ENCODE results near the gene GLRA3.
"Not testable (repeated sequence)": the region's sequence is repeated elsewhere in the genome, so short reads cannot be mapped to it uniquely, and the experiment has no call there.

The GLRA3 gene

DNA sequence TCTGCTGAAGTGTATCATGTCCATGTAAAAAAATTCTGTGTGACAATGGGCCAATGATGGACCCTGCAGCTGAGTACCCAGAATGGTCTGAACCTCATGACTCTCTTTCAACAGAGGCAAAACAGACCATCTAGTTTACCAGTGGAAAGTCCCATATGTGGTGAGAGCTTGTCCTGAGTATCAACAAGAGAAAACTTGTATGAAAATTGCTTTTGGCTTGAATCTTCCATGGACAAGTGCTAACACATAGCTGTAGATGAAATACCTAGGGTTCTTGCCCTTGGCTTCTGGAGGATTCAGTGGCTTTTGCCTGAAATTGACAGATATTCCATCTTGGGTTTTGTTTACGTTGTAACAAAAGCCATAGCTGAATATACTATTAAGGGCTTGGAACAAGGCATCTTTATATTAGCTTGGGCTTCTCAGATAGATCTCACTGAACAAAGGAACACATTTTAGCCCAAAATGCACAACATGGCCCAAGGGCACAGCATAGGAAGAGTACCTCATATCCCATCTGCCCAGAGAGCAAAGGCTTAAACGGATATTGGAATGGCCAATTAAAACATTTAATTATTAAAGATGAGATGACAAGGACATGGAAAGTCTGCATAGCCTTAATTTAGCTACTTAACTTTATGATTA lies 178.2 kb downstream of the GLRA3 start:
- no peak for DNase-seq

DNA sequence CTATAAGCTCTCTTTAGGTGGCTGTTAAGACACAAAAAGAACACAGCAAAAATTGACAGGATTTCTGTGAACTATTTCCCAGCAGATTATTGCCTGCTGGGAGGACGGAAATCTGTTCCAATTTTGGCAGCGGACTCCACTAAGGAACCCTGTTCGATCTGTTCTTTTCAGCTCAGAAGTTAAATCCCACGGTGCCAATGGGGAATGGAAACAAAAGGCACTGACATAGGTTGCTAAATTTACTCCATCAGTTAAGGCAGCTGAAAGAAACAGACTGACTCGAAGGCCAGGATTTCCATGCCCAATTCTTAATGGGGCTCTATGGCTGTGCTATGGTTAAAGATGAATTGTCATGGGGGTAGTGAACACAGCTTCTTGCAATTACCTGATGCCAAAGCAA lies 180.2 kb downstream of the GLRA3 start:
- DNase-seq, result no peak

DNA sequence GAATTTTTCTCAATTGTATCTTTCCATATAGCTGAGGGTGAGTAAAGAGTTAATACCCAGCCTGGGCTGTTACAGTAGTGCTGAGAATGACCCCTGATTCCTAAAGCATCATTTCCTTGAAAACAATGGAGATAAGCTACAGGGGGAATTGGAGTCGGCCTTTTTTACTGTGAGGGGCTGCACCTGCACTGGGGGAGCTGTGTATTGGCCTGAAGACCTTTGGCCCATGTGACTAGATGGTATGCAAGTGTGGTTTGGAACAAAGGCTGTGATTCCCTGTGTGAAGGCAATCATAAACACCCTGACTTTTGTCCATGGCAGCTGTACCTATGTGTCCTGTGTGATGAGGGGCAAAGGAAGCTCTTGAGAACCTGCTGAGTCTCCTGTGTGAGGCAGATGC lies 182.7 kb downstream of the GLRA3 start:
- no peak for DNase-seq

DNA sequence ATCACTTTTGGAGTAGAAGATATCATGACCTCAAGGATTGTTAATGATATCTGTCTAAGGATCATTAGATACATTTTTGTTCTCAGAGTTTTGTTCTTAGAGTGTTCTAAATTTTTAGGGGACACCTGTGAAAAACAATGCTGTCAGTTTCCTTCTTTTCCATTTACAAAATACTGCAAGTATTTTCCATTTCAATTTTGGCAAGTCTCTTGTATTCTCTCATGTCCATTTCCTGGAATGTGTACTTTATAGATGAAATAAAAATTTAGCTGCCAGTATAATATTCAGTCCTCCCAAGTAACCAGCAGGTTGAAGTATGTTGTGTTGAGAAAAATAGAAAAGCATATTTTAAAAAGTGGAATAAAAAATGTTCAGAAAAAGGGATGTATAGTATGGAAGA lies 188.9 kb downstream of the GLRA3 start:
- no peak for DNase-seq

DNA sequence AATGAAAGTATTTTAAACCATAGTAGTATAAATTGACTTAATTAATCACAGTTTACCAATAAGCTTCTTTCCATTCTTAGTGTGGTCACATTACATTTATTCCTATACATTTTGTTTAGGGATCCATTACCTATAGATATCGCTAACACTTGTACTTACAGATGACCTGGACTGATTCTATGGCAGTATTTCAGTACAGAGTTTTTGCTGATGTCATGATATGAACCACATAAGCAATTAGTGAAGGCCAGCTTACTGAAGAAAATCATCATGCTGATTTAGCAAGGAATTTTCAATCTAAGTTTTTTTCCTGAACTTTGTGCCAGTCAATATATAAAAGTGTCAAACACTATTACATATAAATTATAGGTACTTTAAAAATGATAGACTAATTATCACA lies 193.3 kb downstream of the GLRA3 start:
- DNase-seq, result no peak

DNA sequence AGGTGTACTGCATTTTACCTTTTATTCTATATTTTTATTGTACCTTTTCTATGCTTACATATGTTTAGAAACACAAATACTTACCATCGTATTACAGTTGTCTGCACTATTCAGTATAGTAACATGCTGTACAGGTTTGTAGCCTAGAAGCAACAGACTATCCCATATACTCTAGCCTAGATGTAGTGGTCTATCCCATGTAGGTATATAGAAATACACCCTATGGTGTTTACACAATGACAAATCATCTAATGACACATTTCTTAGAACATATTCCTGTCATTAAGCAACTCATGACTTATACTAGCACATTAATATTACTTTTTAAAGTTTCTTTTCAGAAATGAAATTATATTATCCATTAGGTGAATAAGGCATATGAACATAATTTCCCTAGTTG lies 195.6 kb downstream of the GLRA3 start:
- no peak for DNase-seq

DNA sequence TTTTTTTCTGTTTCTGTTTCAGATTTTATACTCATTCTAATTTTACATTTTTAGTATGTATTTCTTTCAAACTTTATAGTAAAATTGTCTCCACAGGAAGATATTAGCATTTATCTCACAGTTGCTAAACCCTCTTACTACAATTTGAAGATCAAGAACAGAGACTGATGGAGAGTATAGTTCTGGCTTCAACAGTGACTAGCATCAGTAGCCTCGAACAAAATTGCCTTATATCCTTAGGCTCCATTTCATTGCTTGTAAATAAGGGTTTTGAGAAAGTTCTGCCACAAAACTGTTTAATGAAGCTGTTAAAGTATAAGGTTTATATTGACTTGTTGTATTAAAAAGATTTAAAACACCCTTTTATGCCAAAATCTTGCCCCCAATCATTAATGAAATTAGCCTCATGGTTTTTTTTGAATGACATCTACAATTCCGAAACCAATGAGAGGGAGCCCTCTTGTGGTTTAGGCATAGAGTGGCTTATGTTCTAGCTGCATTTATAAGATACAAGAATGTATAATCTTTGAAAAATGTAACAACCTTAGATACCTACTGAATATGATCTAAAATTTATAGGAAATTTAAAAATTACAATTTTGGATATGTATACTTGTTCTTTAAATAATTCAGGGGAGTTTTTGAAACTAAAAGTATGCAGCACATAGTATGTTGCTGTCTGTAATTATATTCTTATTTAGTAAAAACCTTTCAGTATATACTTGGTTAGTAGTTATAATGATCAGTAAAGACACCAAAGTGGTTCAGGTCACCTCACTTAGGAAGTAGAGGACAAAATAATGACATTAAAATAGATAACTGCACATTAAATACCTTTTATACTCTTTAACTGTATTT lies 196.9 kb downstream of the GLRA3 start:
- DNase-seq, result no peak

DNA sequence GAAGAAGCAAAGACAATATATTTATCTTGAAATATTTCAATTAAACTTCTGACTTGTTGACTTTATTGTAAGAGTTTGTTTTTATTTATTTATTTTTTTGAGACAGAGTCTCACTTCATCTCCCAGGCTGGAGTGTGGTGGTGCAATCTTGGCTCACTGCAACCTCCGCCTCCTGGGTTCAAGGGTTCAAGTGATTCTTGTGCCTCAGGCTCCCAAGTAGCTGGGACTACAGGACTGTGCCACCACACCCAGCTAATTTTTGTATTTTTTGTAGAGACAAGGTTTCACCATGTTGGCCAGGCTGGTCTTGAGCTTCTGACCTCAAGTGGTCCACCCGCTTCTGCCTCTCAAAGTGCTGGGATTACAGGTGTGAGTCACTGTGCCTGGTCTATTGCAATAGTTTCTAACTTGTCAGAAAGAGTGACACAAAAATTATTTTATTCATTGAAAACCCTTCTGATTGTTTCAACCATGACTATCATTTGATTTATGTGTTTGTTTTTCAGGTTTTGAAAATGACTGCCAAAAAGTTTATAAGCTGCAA lies 199.1 kb downstream of the GLRA3 start:
- not testable (repeated sequence) for DNase-seq

DNA sequence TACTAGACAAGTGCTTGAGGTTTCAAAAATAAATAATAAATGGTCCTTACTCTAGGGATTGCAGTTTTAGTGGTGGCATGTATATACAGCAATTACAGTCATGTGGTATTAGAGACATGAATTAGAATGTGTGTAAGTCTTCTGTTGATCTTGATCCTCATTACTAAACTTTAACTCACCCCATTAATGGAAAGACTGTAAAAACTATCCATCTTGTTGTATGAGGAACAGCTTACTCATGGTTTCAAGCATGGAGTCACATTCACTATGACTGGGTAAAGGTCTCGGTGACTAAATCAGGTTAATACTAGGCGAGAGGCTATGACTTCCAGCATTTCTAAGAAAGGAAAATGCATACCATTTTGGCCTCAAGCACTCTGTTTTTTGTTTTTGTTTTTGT lies 199.8 kb downstream of the GLRA3 start:
- DNase-seq, result no peak

DNA sequence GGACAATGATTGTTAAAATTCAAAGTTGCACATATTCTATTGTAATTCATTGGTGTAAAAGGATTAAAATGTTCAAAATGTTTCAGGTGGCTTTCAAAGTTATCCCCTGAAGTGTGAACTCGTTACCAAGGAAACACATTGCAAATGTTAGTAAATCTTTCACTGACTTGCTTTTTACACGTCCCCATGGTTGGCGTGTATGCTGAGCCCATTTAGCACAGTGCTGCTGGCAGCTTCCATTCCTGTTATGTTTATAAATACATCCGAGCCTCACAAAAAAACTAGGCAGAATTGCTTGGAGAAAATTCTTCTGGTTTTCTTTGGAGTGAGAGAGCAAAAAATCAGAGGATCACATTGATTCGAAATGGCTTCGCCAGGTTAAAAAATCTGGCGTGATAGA lies 200.9 kb downstream of the GLRA3 start:
- DNase-seq, result no peak

DNA sequence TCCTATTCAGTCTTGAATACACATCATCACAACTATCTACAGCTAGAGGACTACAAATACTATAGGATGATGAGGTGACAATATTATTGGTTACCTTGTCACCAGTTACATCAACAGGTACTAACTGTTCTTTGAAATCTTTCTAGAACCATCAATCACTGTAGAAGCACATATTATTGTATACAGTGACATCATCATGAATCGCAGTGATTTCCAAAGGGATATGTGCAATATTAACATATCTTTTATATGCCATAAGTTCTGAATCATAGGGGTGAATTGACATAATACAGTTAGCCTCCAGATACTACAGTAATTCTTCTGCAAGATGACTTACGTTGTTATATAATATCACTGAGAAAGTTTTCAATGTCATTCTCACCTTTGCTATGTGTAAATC lies 201.6 kb downstream of the GLRA3 start:
- no peak for DNase-seq

DNA sequence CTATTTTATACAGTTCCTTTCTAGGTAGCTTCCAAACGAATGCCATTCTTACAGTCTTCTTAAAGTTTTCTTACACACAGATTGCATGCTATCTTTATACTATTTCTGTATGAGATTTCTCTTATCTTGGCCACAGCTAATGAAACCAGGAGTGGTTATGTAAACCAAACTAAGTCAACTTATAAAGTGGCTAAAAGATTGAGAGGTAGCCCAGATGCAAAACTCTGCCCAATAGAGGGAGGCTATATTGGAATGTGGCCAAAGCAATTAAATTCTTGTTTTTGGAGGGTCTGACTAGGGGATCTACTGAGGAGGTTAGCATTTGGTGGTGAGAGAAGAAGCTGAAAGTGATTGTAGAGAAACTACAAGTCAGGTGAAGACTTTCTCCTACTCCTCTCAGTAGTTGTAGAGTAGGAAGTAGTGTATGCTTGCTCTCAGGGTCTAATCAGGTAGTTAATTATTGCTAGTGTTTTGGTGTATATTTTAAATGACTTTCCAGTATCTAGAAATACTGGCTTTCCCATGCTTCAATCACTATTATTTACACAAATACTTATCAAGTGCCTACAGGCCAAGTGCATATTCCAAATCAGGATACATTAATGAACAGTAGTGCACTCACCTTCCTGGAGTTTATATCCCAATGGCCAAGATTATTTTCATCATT lies 202.6 kb downstream of the GLRA3 start:
- no peak for DNase-seq

DNA sequence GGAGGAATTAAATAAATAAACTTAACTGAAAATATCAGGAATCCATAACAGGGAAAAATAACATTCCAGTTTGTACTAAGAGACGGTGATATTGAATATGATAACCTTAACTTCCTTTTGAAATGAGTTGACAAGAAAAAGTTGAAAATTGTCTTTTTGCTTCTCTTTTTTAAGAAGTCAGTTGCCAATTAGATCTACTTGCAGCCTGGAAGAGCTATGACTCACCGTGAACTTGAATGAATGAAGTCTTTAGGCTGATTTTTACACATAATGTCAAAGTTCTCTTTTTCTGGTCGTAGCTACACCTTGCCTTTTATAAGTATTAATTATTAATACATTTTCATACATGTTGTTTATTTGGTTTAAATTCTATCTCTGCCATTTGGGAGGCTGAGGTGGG lies 212.4 kb downstream of the GLRA3 start:
- no peak for DNase-seq

DNA sequence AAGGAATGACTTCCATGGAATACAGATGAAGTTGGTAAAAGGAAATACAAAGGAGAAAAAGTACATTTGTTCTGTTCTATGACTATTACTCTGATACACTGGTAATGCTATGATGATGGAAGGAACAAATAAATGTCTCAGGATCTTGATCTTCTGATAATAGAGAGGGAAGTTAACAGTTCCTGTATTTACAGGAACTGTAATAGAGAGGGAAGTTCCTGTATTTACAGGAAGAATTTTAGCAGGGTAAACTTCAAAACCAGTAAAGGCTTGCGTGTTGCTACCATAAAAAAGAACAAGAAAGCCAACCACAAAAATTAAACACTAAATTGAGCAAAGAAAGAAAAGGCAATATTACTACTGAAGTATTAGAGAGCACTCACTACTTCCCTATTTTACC lies 215.1 kb downstream of the GLRA3 start:
- no peak for DNase-seq

DNA sequence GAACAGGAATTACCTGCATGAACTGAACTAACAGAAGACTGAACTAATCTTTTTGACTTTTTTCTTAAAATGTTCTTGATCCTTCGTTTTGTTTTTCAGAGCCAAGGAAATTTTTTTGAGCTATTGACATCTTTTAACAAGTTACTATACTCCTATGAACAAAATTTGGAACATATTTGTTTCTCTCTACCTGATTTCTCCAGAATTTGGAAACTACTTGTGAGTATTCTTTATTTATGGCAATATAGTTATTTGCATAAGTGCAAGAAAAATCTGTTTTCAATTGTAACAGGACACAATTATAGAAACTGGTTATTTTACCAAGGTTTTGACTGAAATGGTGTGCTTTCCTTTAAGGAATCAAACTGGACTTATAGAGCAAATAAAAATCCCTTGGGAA lies 217.3 kb downstream of the GLRA3 start:
- no peak for DNase-seq

DNA sequence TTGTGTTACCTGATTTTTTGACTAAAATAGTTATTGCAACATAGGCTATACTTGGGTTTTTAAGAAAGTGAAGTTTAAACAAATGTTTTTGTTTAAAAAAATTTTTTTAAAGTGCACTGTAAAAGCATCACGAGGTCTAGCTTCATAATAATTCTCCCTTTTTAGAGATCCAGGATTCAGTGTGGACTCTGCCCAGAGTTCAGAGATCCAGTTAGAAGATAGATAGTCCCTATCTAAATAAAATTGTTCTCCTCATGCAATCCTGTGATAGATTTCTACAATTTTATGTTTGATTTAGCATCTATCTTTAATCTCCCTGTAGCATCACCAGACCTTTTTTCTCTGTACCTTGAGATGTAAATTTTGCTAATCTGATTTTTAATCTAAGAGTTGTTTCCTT lies 221.3 kb downstream of the GLRA3 start:
- DNase-seq, result no peak

DNA sequence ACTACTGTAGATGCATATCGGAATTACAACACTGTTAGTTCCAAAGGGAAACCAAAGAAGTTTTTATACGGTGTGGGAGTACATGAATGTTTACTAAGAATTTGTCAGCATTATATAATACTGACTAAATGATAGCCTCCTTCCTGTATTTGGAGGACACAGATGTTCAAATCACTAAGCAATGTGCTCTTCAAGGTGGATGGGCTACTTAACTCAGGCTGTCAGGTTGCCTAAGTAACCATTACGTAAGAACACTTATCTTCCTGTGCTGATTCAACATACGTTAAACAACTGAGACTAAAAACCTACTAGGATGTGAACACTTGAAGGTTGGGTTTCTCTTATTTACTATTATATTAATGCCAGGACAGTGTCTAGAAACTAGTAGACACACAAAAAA lies 224.8 kb downstream of the GLRA3 start:
- DNase-seq, result no peak

DNA sequence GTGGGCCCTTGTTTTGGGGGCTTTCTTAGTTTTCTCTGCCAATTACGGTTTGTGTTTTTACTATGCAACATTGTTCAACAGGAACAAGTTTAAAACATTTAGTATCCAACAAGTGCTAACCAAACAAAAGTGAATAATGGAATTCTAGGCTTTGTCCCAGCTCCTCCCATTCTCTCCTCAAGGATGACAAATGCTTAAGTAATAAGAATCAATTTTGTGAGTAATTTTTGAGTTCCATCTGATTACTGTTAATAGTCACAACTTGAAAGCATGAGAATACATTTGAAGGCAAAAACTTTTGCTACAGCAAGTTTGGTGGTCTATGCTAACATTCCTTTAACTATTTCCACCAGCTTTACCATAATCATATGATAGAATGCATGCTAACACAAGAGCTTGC lies 228.7 kb downstream of the GLRA3 start:
- DNase-seq, result no peak

DNA sequence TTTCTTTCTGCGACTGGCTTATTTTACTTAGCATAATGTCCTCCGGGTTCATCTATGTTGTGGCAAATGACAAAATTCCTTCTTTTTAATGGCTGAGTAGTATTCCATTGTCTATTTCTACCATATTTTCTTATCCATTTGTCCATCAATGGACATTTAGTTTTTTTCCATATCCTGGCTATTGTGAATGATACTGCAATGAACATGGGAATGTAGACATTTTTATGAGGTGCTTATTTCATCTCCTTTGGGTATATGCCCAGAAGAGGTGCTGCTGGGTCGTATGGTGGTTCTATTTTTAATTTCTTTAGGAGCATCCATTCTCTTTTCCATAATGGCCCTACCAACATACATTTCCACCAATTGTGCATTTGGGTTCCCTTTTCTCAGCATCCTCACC lies 230.2 kb downstream of the GLRA3 start:
- DNase-seq, result no peak

DNA sequence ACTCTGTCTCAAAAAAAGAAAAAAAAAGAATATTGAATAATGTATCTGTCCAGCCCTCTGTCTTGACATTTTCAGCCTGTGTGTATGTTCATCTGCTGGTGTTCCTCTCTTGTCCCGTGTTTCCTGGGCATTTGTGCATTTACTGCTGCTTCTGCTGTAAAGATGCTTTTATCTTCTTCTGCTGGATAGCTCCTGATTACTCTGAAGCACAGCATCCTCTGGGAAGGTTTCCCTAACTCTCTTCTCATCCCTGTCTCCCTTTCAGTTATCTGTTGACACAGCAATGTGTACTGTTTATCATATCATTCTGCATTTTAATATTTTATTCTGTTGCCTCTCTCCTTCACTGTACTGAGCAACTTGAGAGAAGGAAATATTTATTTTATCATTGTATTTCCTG lies 232.5 kb downstream of the GLRA3 start:
- no peak for DNase-seq

DNA sequence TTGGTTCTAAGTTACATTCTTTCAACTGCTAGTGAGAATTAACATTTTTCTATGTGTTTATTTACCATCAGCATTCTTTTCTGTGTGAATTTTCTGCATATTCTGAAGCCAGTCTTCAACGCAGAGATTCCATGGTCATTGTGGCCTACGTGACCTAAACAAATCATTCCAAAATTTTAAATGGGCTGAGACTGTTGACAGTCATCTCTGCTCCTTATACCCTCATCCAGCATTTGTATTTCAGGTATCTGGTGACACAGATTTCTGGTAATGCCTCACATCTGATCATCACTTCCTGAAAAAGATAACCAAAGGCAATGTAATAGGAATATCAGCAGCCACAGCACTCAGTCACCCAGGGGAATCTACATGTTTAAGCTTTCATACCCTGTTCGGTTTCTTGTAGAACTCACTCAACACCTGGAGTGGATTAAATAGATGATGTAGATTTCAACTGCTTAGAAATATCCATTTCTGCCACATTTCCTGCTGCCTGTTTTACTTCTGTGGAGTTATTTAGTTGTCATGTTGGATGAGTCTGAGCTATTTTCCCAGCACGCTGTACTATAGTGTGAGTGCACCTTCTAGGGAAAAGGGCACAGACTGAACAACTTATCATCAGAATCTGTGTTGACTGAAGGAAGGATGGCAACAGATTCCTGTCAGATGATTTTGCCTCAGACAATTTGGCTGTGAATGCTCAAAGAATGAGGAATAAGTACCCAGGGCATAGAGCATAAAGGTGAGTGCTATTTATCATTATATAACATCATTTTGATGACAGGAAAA lies 233.7 kb downstream of the GLRA3 start:
- no peak for DNase-seq

DNA sequence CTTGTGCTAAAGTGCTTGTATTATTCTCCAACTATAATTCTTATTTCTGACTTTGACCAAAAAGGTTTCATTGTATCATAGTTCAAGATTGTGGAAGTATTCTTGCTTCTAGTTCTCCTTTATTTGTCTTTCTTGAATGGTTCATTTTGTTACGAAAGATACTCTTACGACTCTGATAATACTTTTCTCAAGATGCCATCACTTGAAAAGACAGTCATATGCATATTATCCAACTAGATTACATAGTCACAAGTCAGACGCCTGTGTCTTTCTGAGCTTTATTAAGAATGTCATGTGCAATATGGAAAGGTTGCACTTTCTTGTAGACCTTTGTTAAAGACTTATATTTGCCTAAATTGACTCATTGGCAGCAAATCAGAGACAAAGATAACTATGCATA lies 235.3 kb downstream of the GLRA3 start:
- DNase-seq, result no peak

DNA sequence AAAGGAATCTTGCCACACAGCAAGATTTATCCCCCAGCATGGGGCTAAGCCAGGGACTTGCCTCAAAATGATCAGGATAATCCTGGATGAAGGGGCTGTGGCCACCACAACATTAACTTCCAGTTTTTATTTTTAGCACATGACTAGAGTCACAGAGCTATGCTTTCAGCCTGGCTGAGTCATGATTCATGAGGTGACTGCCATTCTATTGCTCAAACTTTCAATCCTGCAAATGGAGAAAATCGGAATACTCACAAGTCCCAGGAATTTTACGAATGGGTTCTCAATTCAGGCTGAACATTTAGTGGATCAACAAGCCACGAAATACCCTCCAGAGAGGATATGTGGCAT lies 236.1 kb downstream of the GLRA3 start:
- no peak for DNase-seq
